ENCODE measurements around the gene SLC25A33.

Gene SLC25A33

GRCh38 chr1:9593492-9594465 lies 54.5 kb downstream of the SLC25A33 start:
- Histone ChIP-seq H3K79me2 (ENCODE audit: insufficient read depth, low read length) (peaks cover 68% of the 10 kb centered on the region), H2AFZ (ENCODE audit: low read depth, low read length, severe bottlenecking) (no peak overlapping the region), H3K36me3 (ENCODE audit: low read length) (no peaks in the 10 kb centered on the region), H3K9ac (ENCODE audit: low read length) (no peak overlapping the region), H3K27me3 (ENCODE audit: low read length) (no peaks in the 10 kb centered on the region), H3K9me2 (replicated peaks; ENCODE audit: insufficient read depth, low read length) (no peaks in the 10 kb centered on the region), H3K27ac (ENCODE audit: low read depth, low read length) (no peak overlapping the region), H3K4me3 (ENCODE audit: insufficient read depth, low read length, poor library complexity, severe bottlenecking) (no peak overlapping the region), H4K20me1 (ENCODE audit: low read depth, low read length) (no peaks in the 10 kb centered on the region; the same call in 1 of the 2 replicates), H3K4me2 (ENCODE audit: low read depth, low read length, poor library complexity, severe bottlenecking) (no peak overlapping the region), H3K9me3 (ENCODE audit: insufficient read depth, low read length) (no peaks in the 10 kb centered on the region), H3F3A (ENCODE audit: insufficient read depth) (no peaks in the 10 kb centered on the region)
- TF ChIP-seq, protein P1, sequence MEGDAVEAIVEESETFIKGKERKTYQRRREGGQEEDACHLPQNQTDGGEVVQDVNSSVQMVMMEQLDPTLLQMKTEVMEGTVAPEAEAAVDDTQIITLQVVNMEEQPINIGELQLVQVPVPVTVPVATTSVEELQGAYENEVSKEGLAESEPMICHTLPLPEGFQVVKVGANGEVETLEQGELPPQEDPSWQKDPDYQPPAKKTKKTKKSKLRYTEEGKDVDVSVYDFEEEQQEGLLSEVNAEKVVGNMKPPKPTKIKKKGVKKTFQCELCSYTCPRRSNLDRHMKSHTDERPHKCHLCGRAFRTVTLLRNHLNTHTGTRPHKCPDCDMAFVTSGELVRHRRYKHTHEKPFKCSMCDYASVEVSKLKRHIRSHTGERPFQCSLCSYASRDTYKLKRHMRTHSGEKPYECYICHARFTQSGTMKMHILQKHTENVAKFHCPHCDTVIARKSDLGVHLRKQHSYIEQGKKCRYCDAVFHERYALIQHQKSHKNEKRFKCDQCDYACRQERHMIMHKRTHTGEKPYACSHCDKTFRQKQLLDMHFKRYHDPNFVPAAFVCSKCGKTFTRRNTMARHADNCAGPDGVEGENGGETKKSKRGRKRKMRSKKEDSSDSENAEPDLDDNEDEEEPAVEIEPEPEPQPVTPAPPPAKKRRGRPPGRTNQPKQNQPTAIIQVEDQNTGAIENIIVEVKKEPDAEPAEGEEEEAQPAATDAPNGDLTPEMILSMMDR (IDR thresholded peaks at IDR 0.05; ENCODE audit: insufficient read depth, low read length, poor library complexity, severe bottlenecking) = no peak
- TF ChIP-seq EZH2phosphoT487 (conservative IDR thresholded peaks at IDR 0.05; ENCODE audit: low read length) = no peak

GRCh38 chr1:9594471-9595155 lies 55.3 kb downstream of the SLC25A33 start:
- no peak overlapping the region for H3K27ac ChIP-seq (ENCODE audit: low read depth, low read length)

DNA sequence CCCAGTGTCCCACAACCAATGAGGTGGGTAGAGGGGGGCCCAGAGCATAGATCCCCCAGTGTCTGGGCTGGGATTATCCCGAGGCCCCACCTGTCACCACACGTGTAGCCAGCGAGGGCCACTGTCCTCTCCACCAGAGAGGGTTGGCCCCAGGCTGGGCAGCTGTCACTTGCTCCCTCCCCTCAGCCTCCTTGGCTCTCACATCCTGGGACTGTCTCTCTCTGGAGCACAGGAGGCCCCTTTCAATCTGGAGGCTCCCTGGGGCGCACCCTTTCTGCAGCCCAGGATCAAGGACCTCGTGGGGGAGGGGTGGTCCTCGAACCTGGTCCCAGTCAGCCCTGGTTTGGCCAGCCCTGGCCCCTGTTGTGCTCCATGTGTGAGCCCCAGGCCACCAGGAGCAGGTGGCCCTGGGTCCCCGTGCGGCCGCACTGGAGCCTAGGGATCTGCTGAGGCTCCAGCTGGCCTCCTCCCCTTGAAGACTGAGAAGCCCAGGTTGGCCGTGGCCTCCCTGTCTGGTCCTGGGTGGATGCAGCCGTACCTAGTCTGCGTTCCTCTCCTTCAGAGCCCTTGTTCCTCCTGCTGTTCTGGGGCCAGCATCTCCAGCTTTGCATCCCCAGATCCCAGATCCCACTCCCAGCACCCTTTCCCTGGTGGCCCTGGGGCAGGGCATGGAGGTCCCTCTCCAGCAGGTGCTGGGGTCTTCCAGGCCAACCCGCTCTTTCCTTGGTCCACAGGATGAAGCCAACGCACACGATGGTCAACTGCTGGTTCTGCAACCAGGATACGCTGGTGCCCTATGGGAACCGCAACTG lies 56.1 kb downstream of the SLC25A33 start:
- H3K9me3 ChIP-seq (ENCODE audit: insufficient read depth, low read length) = no peaks in the 10 kb centered on the region
- no peak overlapping the region for H2AFZ ChIP-seq (ENCODE audit: low read depth, low read length, severe bottlenecking)
- no peak overlapping the region for H3K4me3 ChIP-seq (ENCODE audit: insufficient read depth, low read length, poor library complexity, severe bottlenecking)
- H3K27ac ChIP-seq (ENCODE audit: low read depth, low read length) = no peak overlapping the region
- H3K9me2 ChIP-seq (replicated peaks; ENCODE audit: insufficient read depth, low read length) = no peaks in the 10 kb centered on the region
- H3K27me3 ChIP-seq (ENCODE audit: low read length) = no peaks in the 10 kb centered on the region
- no peak overlapping the region for H3K9ac ChIP-seq (ENCODE audit: low read length)
- no peaks in the 10 kb centered on the region for H4K20me1 ChIP-seq (ENCODE audit: low read depth, low read length)
- H3K79me2 ChIP-seq (ENCODE audit: insufficient read depth, low read length) = peaks cover 54% of the 10 kb centered on the region
- no peak overlapping the region for H3K4me2 ChIP-seq (ENCODE audit: low read depth, low read length, poor library complexity, severe bottlenecking)
- no peaks in the 10 kb centered on the region for H3F3A ChIP-seq (ENCODE audit: insufficient read depth)
- TF ChIP-seq, protein P1 (IDR thresholded peaks at IDR 0.05; ENCODE audit: insufficient read depth, low read length, poor library complexity, severe bottlenecking) = no peak
- TF ChIP-seq EZH2phosphoT487 (conservative IDR thresholded peaks at IDR 0.05; ENCODE audit: low read length) = no peak
- H3K36me3 ChIP-seq (ENCODE audit: low read length) = no peaks in the 10 kb centered on the region

More at GRCh38 chr1:9594471-9595155, 55.3 kb downstream of the SLC25A33 start:
- peaks cover 62% of the 10 kb centered on the region for H3K79me2 ChIP-seq (ENCODE audit: insufficient read depth, low read length)
- no peaks in the 10 kb centered on the region; the same call in 1 of the 2 replicates for H4K20me1 ChIP-seq (ENCODE audit: low read depth, low read length)
- H3K27me3 ChIP-seq (ENCODE audit: low read length) = no peaks in the 10 kb centered on the region
- no peaks in the 10 kb centered on the region for H3K9me2 ChIP-seq (replicated peaks; ENCODE audit: insufficient read depth, low read length)
- no peaks in the 10 kb centered on the region for H3K9me3 ChIP-seq (ENCODE audit: insufficient read depth, low read length)
- H2AFZ ChIP-seq (ENCODE audit: low read depth, low read length, severe bottlenecking) = no peak overlapping the region
- no peak overlapping the region for H3K4me3 ChIP-seq (ENCODE audit: insufficient read depth, low read length, poor library complexity, severe bottlenecking)
- H3K4me2 ChIP-seq (ENCODE audit: low read depth, low read length, poor library complexity, severe bottlenecking) = no peak overlapping the region
- H3K36me3 ChIP-seq (ENCODE audit: low read length) = no peaks in the 10 kb centered on the region
- no peaks in the 10 kb centered on the region for H3F3A ChIP-seq (ENCODE audit: insufficient read depth)
- H3K9ac ChIP-seq (ENCODE audit: low read length) = no peak overlapping the region
- no peak for TF ChIP-seq EZH2phosphoT487 (conservative IDR thresholded peaks at IDR 0.05; ENCODE audit: low read length)
- TF ChIP-seq, protein P1 (IDR thresholded peaks at IDR 0.05; ENCODE audit: insufficient read depth, low read length, poor library complexity, severe bottlenecking) = no peak

Data from SU-DHL-6 (cell line).